Astrocyte (in vitro differentiated cells and primary cell): Measurements from ENCODE around the gene INPP4B.

Source experiments
- EZH2 ChIP-seq: IDR thresholded peaks from 2 replicates; pipeline ENCODE4 v1.6.1; 2012; ENCODE audit warnings: mild to moderate bottlenecking, low read length, inconsistent platforms; ENCODE audit not compliant: insufficient read depth
- TF ChIP-seq, protein P1 (sequence below): IDR thresholded peaks from 2 replicates; pipeline ENCODE4 v1.5.1; 2011; ENCODE audit warnings: low read depth, mild to moderate bottlenecking, inconsistent platforms, low read length, moderate library complexity; ENCODE audit not compliant: insufficient read depth

DNA sequence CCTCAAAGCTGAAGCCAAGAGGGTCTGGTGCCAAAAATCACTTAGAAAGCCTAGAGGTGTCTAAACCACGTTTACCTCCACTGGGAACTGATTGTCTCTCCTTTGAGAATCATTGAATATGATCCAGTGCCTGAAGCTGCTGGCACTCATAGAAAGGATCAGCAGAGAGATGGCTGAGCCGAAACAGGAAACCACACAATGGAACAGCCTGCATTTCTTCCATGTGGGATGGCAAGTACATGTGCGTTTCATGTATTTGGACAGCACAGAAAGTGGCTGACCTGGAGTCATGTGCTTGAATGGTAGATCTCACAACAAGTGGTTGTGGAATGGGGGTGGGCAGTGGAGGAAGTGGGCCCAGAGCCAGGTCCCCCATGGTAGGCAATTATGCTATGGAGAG lies 533.7 kb downstream of the INPP4B start:
- TF ChIP-seq, protein P1, sequence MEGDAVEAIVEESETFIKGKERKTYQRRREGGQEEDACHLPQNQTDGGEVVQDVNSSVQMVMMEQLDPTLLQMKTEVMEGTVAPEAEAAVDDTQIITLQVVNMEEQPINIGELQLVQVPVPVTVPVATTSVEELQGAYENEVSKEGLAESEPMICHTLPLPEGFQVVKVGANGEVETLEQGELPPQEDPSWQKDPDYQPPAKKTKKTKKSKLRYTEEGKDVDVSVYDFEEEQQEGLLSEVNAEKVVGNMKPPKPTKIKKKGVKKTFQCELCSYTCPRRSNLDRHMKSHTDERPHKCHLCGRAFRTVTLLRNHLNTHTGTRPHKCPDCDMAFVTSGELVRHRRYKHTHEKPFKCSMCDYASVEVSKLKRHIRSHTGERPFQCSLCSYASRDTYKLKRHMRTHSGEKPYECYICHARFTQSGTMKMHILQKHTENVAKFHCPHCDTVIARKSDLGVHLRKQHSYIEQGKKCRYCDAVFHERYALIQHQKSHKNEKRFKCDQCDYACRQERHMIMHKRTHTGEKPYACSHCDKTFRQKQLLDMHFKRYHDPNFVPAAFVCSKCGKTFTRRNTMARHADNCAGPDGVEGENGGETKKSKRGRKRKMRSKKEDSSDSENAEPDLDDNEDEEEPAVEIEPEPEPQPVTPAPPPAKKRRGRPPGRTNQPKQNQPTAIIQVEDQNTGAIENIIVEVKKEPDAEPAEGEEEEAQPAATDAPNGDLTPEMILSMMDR = no peak
- no peak for TF ChIP-seq EZH2
